Spleen (tissue), 11 donors: ENCODE measurements around the gene ASCL5. TPM values are rescaled to one million over a fixed set of nuclear protein-coding genes. Genes with fewer than 3 reads are reported as not detected.

Source experiments
- DNase-seq: peaks from one replicate; pipeline ENCODE4 v3.0.0-alpha.2; 2020
- H3K27ac ChIP-seq, 8 donors: fragments of 200-600 bp; sonication (generic) in 7 of 8; 1 replicate in 4 of 8; 2 replicates in 4 of 8; pipeline versions ENCODE4 v1.5.0 to v1.8.0; 2016 to 2021; ENCODE audit warnings: inconsistent platforms in 4 of 8, mild to moderate bottlenecking in 4 of 8, moderate library complexity in 1 of 8
- H3K27me3 ChIP-seq, 7 donors: fragments of 200-600 bp; sonication (generic) in 6 of 7; replicated peaks in 1 of 7; 1 replicate in 4 of 7; 2 replicates in 3 of 7; pipeline versions ENCODE4 v1.5.0 to v1.8.0; 2016 to 2021; ENCODE audit warnings: inconsistent platforms in 3 of 7, mild to moderate bottlenecking in 1 of 7
- H3K36me3 ChIP-seq, 6 donors: fragments of 200-600 bp; sonication (generic) in 5 of 6; 1 replicate in 4 of 6; 2 replicates in 2 of 6; pipeline versions ENCODE4 v1.5.0 to v1.8.0; 2016 to 2021; ENCODE audit warnings: inconsistent platforms in 2 of 6
- H3K4me1 ChIP-seq, 6 donors: fragments of 200-600 bp; sonication (generic) in 5 of 6; 1 replicate in 3 of 6; 2 replicates in 3 of 6; pipeline versions ENCODE4 v1.5.0 to v1.8.0; 2016 to 2021; ENCODE audit warnings: inconsistent platforms in 3 of 6
- H3K4me3 ChIP-seq, 8 donors: fragments of 200-600 bp; sonication (generic) in 7 of 8; 1 replicate in 4 of 8; 2 replicates in 4 of 8; pipeline versions ENCODE4 v1.5.0 to v1.8.0; 2016 to 2021; ENCODE audit warnings: inconsistent platforms in 4 of 8, mild to moderate bottlenecking in 4 of 8, moderate library complexity in 2 of 8
- H3K9me3 ChIP-seq, 8 donors: fragments of 200-600 bp; sonication (generic) in 7 of 8; 1 replicate in 4 of 8; 2 replicates in 4 of 8; pipeline versions ENCODE4 v1.5.0 to v1.8.0; 2016 to 2021; ENCODE audit warnings: inconsistent platforms in 4 of 8
- POLR2A ChIP-seq, 3 donors: fragments of 450-650 bp; IDR thresholded peaks; one replicate each; pipeline ENCODE4 v1.5.1; 2017; ENCODE audit warnings: antibody characterized with exemption in 3 of 3, mild to moderate bottlenecking in 1 of 3
- POLR2AphosphoS5 ChIP-seq, 3 donors: sonication (generic); formaldehyde crosslinking; IDR thresholded peaks; one replicate each; pipeline ENCODE4 v1.5.1; 2017; ENCODE audit warnings: antibody characterized with exemption in 3 of 3
- WGBS, 5 donors: extraction: QIAGEN DNeasy Blood & Tissue Kit in 3 of 5; methylation state at CpG; one replicate each; pipeline versions ENCODE4 v1.1.5 to v1.1.7; 2013 to 2018; 5-methylcytosine and 5-hydroxymethylcytosine counted together
- intact Hi-C: fragments of 100-400 bp; cut with DNase I; formaldehyde crosslinking; loops from one replicate; pipeline ENCODE4 v1.15.0; 2023; ENCODE audit warnings: low total_unique reads
- polyA plus RNA-seq, 3 donors: library from polyadenylated mRNA; stranded (reverse); fragments of 200-250 nt; gene quantifications; one replicate each; pipeline ENCODE4 v1.2.1, GENCODE V29; 2013
- total RNA-seq, 7 donors: library from RNA; depleted of rRNA in 3 of 7; stranded (reverse); fragments of >200 nt in 3 of 7; fragmentation: NEBNext Ultra II Directional in 4 of 7; extraction: Animal tissue kit (Norgen Biotek cat#: 25700) in 4 of 7; gene quantifications; one replicate each; pipeline versions ENCODE4 v1.1.0 to v1.2.1, GENCODE V29; 2016 to 2021
- TF ChIP-seq, protein P1 (sequence below), 11 experiments: fragments of 200-600 bp in 7 of 11; fragments of 450-650 bp in 4 of 11; sonication (generic) in 4 of 11; IDR thresholded peaks in 8 of 11; conservative IDR thresholded peaks in 3 of 11; 1 replicate in 7 of 11; 2 replicates in 4 of 11; pipeline versions ENCODE4 v1.4.0 to v1.8.0; 2016 to 2021; ENCODE audit warnings: antibody characterized with exemption in 11 of 11, inconsistent platforms in 4 of 11, mild to moderate bottlenecking in 1 of 11
- donor health status: healthy with polysubstance abuse.
- donor health status: DM: no; HTN: no; CAD: no; lungs with moderate emphysema.
- donor health status: DM: no; HTN: no; CAD: no.
- donor health status: Bipolar disorder and iron deficiency.
- donor health status: healthy.
- donor health status: DM: no; HTN: no; CAD: no.
- donor health status: DM: yes; HTN: yes; CAD: no.

The ASCL5 gene
- total and polyA plus RNA-seq, 10 donors = 0.06 to 0.85 (median 0.09) TPM; not detected in 6

- Histone ChIP-seq H3K36me3 (no peaks in the 10 kb centered on the region), H3K4me1 (peaks cover 0 to 16% (median 9%) of the 10 kb centered on the region in 6 donors), H3K27ac (no peak overlapping the region), H3K4me3 (no peak overlapping the region), H3K9me3 (no peaks in the 10 kb centered on the region), H3K27me3 (peaks cover 0 to 10% (median 0%) of the 10 kb centered on the region in 7 donors)
- TF ChIP-seq POLR2A (IDR thresholded peaks at IDR 0.05) (no peak), POLR2AphosphoS5 (IDR thresholded peaks at IDR 0.05) (no peak)
- TF ChIP-seq, protein P1, sequence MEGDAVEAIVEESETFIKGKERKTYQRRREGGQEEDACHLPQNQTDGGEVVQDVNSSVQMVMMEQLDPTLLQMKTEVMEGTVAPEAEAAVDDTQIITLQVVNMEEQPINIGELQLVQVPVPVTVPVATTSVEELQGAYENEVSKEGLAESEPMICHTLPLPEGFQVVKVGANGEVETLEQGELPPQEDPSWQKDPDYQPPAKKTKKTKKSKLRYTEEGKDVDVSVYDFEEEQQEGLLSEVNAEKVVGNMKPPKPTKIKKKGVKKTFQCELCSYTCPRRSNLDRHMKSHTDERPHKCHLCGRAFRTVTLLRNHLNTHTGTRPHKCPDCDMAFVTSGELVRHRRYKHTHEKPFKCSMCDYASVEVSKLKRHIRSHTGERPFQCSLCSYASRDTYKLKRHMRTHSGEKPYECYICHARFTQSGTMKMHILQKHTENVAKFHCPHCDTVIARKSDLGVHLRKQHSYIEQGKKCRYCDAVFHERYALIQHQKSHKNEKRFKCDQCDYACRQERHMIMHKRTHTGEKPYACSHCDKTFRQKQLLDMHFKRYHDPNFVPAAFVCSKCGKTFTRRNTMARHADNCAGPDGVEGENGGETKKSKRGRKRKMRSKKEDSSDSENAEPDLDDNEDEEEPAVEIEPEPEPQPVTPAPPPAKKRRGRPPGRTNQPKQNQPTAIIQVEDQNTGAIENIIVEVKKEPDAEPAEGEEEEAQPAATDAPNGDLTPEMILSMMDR (IDR thresholded peaks at IDR 0.05 in 8 of 11, conservative IDR thresholded peaks at IDR 0.05 in 3 of 11) = no peak
- DNase-seq = peak; percentile 28
- intact Hi-C loops = no loop called here
- WGBS, 5 donors = 63 to 79% (median 72%) methylated on average over 9 of the region's 9 CpGs
These were observed 1.5 kb upstream of the ASCL5 start for GRCh38 chr1:201128476-201128875.

GRCh38 chr1:201127755-201128455 lies 921 bp upstream of the ASCL5 start:
- peak; percentile 65 for DNase-seq
- Histone ChIP-seq H3K4me1 (peaks cover 0 to 16% (median 9%) of the 10 kb centered on the region in 6 donors), H3K27me3 (peaks cover 0 to 10% (median 0%) of the 10 kb centered on the region in 7 donors), H3K36me3 (no peaks in the 10 kb centered on the region), H3K4me3 (no peak overlapping the region), H3K27ac (no peak overlapping the region), H3K9me3 (no peaks in the 10 kb centered on the region)
- intact Hi-C loops = no loop called here
- 89 to 95% (median 90%) methylated on average over 16 to 17 of the region's 17 CpGs for WGBS, 5 donors
- TF ChIP-seq, protein P1 (IDR thresholded peaks at IDR 0.05 in 8 of 11, conservative IDR thresholded peaks at IDR 0.05 in 3 of 11) = no peak
- TF ChIP-seq POLR2A (IDR thresholded peaks at IDR 0.05) = no peak
- TF ChIP-seq POLR2AphosphoS5 (IDR thresholded peaks at IDR 0.05) = no peak

DNA sequence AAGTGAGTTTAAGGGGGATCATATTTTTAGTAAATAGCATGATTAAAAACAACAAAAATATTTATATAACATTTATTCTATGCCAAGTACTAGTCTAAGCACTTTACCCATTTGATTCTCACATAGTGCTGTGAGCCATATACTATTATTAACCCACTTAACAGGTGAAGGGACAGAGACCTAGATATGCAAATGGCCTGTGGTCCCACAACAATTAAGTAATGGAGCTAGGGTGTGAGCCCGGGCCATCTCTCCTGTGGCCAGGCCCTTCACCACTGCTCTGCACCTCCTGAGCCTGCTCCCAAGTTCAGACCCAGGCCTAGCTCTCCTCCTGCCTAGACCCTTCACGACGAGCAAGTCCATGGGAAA lies 537 bp downstream of the ASCL5 start:
- Histone ChIP-seq H3K9me3 (no peaks in the 10 kb centered on the region), H3K36me3 (no peaks in the 10 kb centered on the region), H3K27me3 (peaks cover 0 to 10% (median 0%) of the 10 kb centered on the region in 7 donors), H3K27ac (no peak overlapping the region), H3K4me1 (peaks cover 0 to 16% (median 9%) of the 10 kb centered on the region in 6 donors), H3K4me3 (no peak overlapping the region)
- intact Hi-C loops = no loop called here
- TF ChIP-seq, protein P1 (IDR thresholded peaks at IDR 0.05 in 8 of 11, conservative IDR thresholded peaks at IDR 0.05 in 3 of 11) = no peak
- TF ChIP-seq POLR2A (IDR thresholded peaks at IDR 0.05) (no peak), POLR2AphosphoS5 (IDR thresholded peaks at IDR 0.05) (no peak)
- WGBS, 5 donors = 74 to 92% (median 88%) methylated on average over 3 of the region's 3 CpGs
- DNase-seq = no peak

- TF ChIP-seq, protein P1 (IDR thresholded peaks at IDR 0.05 in 8 of 11, conservative IDR thresholded peaks at IDR 0.05 in 3 of 11) = no peak
- TF ChIP-seq POLR2AphosphoS5 (IDR thresholded peaks at IDR 0.05) = no peak
- no peak for TF ChIP-seq POLR2A (IDR thresholded peaks at IDR 0.05)
- Histone ChIP-seq H3K36me3 (no peaks in the 10 kb centered on the region), H3K4me1 (peaks cover 0 to 16% (median 9%) of the 10 kb centered on the region in 6 donors), H3K27ac (no peak overlapping the region), H3K9me3 (no peaks in the 10 kb centered on the region), H3K4me3 (no peak overlapping the region), H3K27me3 (peaks cover 0 to 10% (median 0%) of the 10 kb centered on the region in 7 donors)
- intact Hi-C loops = no loop called here
- DNase-seq = no peak
- WGBS, 5 donors = 63 to 77% (median 71%) methylated on average over 7 of the region's 7 CpGs
These were observed 1.2 kb downstream of the ASCL5 start for GRCh38 chr1:201125800-201126199.
